GM18505 (cell line): ENCODE data around the gene ALDH7A1.
"Not testable (repeated sequence)": the region's sequence is repeated elsewhere in the genome, so short reads cannot be mapped to it uniquely, and the experiment has no call there.

Source experiments
- ATAC-seq: cut with Tn5 transposase; IDR thresholded peaks from one replicate; pipeline ENCODE4 v1.9.1; 2021; ENCODE audit not compliant: unreplicated experiment
- POLR2A ChIP-seq: IDR thresholded peaks from 4 replicates; pipeline ENCODE4 v1.6.1; 2011; ENCODE audit warnings: borderline replicate concordance; ENCODE audit not compliant: insufficient read depth, insufficient read length; ENCODE audit errors: extremely low read depth

Gene ALDH7A1

GRCh38 chr5:126534553-126534952 lies 60.5 kb downstream of the ALDH7A1 start:
- no peak for TF ChIP-seq POLR2A
- ATAC-seq = no peak

GRCh38 chr5:126531543-126532120 lies 63.4 kb downstream of the ALDH7A1 start:
- ATAC-seq = no peak
- no peak for TF ChIP-seq POLR2A

- TF ChIP-seq POLR2A = no peak
- no peak for ATAC-seq
Observed at GRCh38 chr5:126527892-126528291, 67.1 kb downstream of the ALDH7A1 start.

- no peak for TF ChIP-seq POLR2A
- ATAC-seq = no peak
Observed at GRCh38 chr5:126527158-126527557, 67.9 kb downstream of the ALDH7A1 start.

GRCh38 chr5:126526493-126526892 lies 68.5 kb downstream of the ALDH7A1 start:
- ATAC-seq = no peak
- TF ChIP-seq POLR2A = no peak

- no peak for TF ChIP-seq POLR2A
- no peak for ATAC-seq
Observed at GRCh38 chr5:126525630-126526245, 69.3 kb downstream of the ALDH7A1 start.

- no peak for ATAC-seq
- no peak for TF ChIP-seq POLR2A
Observed at GRCh38 chr5:126523818-126524510, 71.1 kb downstream of the ALDH7A1 start.

- TF ChIP-seq POLR2A = no peak
- no peak for ATAC-seq
Observed at GRCh38 chr5:126521130-126521529, 73.9 kb downstream of the ALDH7A1 start.

GRCh38 chr5:126520593-126520953 lies 74.4 kb downstream of the ALDH7A1 start:
- ATAC-seq = no peak
- no peak for TF ChIP-seq POLR2A

GRCh38 chr5:126519637-126520592 lies 75.1 kb downstream of the ALDH7A1 start:
- no peak for ATAC-seq
- TF ChIP-seq POLR2A = no peak

GRCh38 chr5:126519223-126519622 lies 75.8 kb downstream of the ALDH7A1 start:
- ATAC-seq = not testable (repeated sequence)

- no peak for TF ChIP-seq POLR2A
- no peak for ATAC-seq
Observed at GRCh38 chr5:126516852-126517251, 78.2 kb downstream of the ALDH7A1 start.

- ATAC-seq = no peak
- TF ChIP-seq POLR2A = no peak
Observed at GRCh38 chr5:126516133-126516532, 78.9 kb downstream of the ALDH7A1 start.
